Transverse colon (tissue), 4 donors: ENCODE data around the gene PHPT1. TPM values are rescaled to one million over a fixed set of nuclear protein-coding genes. Genes with fewer than 3 reads are reported as not detected.
A peak's percentile ranks its signal among the peaks of the same experiment; 100 is the strongest.

ENCODE experiments used
- DNase-seq: peaks from one replicate; pipeline ENCODE4 v3.0.0-alpha.2; 2019
- H3K27ac ChIP-seq, 4 donors: fragments of 200-600 bp; sonication (generic); 2 replicates each; pipeline ENCODE4 v1.5.1; 2016 to 2018; ENCODE audit warnings: inconsistent platforms in 4 of 4
- H3K27me3 ChIP-seq: fragments of 200-600 bp; sonication (generic); 2 replicates; pipeline ENCODE4 v1.5.1; 2017; ENCODE audit warnings: inconsistent platforms
- H3K36me3 ChIP-seq, 4 donors: fragments of 200-600 bp; sonication (generic); 2 replicates each; pipeline ENCODE4 v1.5.1; 2017 to 2019; ENCODE audit warnings: inconsistent platforms in 4 of 4
- H3K4me1 ChIP-seq, 4 donors: fragments of 200-600 bp; sonication (generic); 2 replicates each; pipeline ENCODE4 v1.5.1; 2017 to 2020; ENCODE audit warnings: inconsistent platforms in 4 of 4
- H3K4me3 ChIP-seq, 4 donors: fragments of 200-600 bp; sonication (generic); 1 replicate in 1 of 4; 2 replicates in 3 of 4; pipeline versions ENCODE4 v1.5.1 to v1.6.1; 2017 to 2019; ENCODE audit warnings: inconsistent platforms in 4 of 4
- H3K9me3 ChIP-seq, 2 donors: fragments of 200-600 bp; sonication (generic); 2 replicates each; pipeline ENCODE4 v1.5.1; 2017 to 2019; ENCODE audit warnings: inconsistent platforms in 2 of 2
- CTCF ChIP-seq, 5 experiments: fragments of 200-600 bp in 3 of 5; fragments of 450-650 bp in 2 of 5; sonication (generic) in 3 of 5; IDR thresholded peaks; 1 replicate in 2 of 5; 2 replicates in 3 of 5; pipeline ENCODE4 v1.5.1; 2016 to 2017; ENCODE audit warnings: antibody characterized with exemption in 5 of 5, inconsistent platforms in 3 of 5, mild to moderate bottlenecking in 2 of 5, moderate library complexity in 1 of 5
- EP300 ChIP-seq: sonication (generic); formaldehyde crosslinking; IDR thresholded peaks from one replicate; pipeline ENCODE4 v1.6.1; 2017; ENCODE audit warnings: antibody characterized with exemption, low read depth
- POLR2A ChIP-seq: fragments of 450-650 bp; IDR thresholded peaks from one replicate; pipeline ENCODE4 v1.6.1; 2016; ENCODE audit warnings: antibody characterized with exemption, mild to moderate bottlenecking, moderate library complexity
- POLR2AphosphoS5 ChIP-seq, 3 donors: sonication (generic); formaldehyde crosslinking; IDR thresholded peaks; one replicate each; pipeline ENCODE4 v1.6.1; 2016; ENCODE audit warnings: antibody characterized with exemption in 3 of 3
- WGBS, 2 donors: methylation state at CpG; one replicate each; pipeline ENCODE4 v1.1.5; 2018; ENCODE audit warnings: low coverage in 1 of 2; 5-methylcytosine and 5-hydroxymethylcytosine counted together
- in situ Hi-C, 4 donors: fragments of 200-750 bp; cut with MboI; loops; one replicate each; pipeline versions ENCODE4 v1.15.0 to v1.15.1; 2017; ENCODE audit warnings: low sequenced_read_pairs in 3 of 4, low pct_ligation_motif_present in 1 of 4, low pct_unique_long_range_greater_than_20kb in 1 of 4
- intact Hi-C: fragments of 100-400 bp; cut with DNase I; formaldehyde crosslinking; loops from one replicate; pipeline ENCODE4 v1.15.1; 2023; ENCODE audit warnings: low total_unique reads
- total RNA-seq, 4 donors: library from RNA; depleted of rRNA; stranded (reverse); fragments of >200 nt; gene quantifications; one replicate each; pipeline ENCODE4 v1.1.0, GENCODE V29; 2016

PHPT1 gene
- total RNA-seq, 4 donors from 2014 or later = 69.7 to 134 (median 107) TPM

- Histone ChIP-seq H3K4me1 (peaks cover 21 to 55% (median 36%) of the 10 kb centered on the region in 4 donors), H3K27ac (peak overlapping the region; percentile 89 to 97 (median 94)), H3K9me3 (no peaks in the 10 kb centered on the region), H3K36me3 (no peaks in the 10 kb centered on the region), H3K27me3 (peaks cover 35% of the 10 kb centered on the region), H3K4me3 (peak overlapping the region; percentile 55 to 81 (median 66))
- peak; percentile 54 for DNase-seq
- in situ Hi-C loops (no loop called here), intact Hi-C loops (no loop called here)
- TF ChIP-seq POLR2AphosphoS5 (IDR thresholded peaks at IDR 0.05) = peak in 1 of 3 donors; percentile 4
- no peak for TF ChIP-seq CTCF (IDR thresholded peaks at IDR 0.05)
- 2% methylated on average over 35 of the region's 53 CpGs; no CpG with 5 or more reads in 1 of the 2 donors for WGBS, 2 donors
These were observed 694 bp upstream of the PHPT1 start for GRCh38 chr9:136848393-136849037.

- peak in 1 of 3 donors; percentile 18 for TF ChIP-seq POLR2AphosphoS5 (IDR thresholded peaks at IDR 0.05)
- TF ChIP-seq EP300 = no peak
- TF ChIP-seq POLR2A = no peak
- TF ChIP-seq CTCF (IDR thresholded peaks at IDR 0.05) = no peak
- peaks cover 13 to 44% (median 27%) of the 10 kb centered on the region in 4 donors for H3K4me1 ChIP-seq
- H3K27me3 ChIP-seq = peaks cover 22% of the 10 kb centered on the region
- H3K27ac ChIP-seq = peak overlapping the region; percentile 89 to 97 (median 94)
- WGBS, 2 donors = 58% methylated on average over 40 of the region's 43 CpGs; no CpG with 5 or more reads in 1 of the 2 donors
- in situ Hi-C loops = no loop called here
- intact Hi-C loops = no loop called here
- no peak for DNase-seq
- H3K9me3 ChIP-seq = no peaks in the 10 kb centered on the region
- H3K4me3 ChIP-seq = peak overlapping the region; percentile 55 to 70 (median 66)
- no peaks in the 10 kb centered on the region for H3K36me3 ChIP-seq
These were observed 1.0 kb downstream of the PHPT1 start for GRCh38 chr9:136849960-136850865.

GRCh38 chr9:136850866-136851775, 1.9 kb downstream of the PHPT1 start:
- WGBS, 2 donors = 91% methylated on average over 8 of the region's 23 CpGs; no CpG with 5 or more reads in 1 of the 2 donors
- intact Hi-C loops (no loop called here), in situ Hi-C loops (no loop called here)
- Histone ChIP-seq H3K36me3 (no peaks in the 10 kb centered on the region), H3K4me3 (no peak overlapping the region), H3K27me3 (peaks cover 14% of the 10 kb centered on the region), H3K27ac (peak overlapping the region in 2 of 4 donors; percentile 92 to 95), H3K9me3 (no peaks in the 10 kb centered on the region), H3K4me1 (peaks cover 13 to 37% (median 25%) of the 10 kb centered on the region in 4 donors)
- TF ChIP-seq POLR2AphosphoS5 (IDR thresholded peaks at IDR 0.05) (peak in 1 of 3 donors; percentile 15), CTCF (IDR thresholded peaks at IDR 0.05) (no peak), EP300 (no peak), POLR2A (no peak)
- peak; percentile 9 for DNase-seq
